Measurements from ENCODE around the gene GNB5. TPM values are rescaled to one million over a fixed set of nuclear protein-coding genes. Genes with fewer than 3 reads are reported as not detected.

Gene GNB5
- total RNA-seq, 1 donor from 2014 or later: 22.3 TPM

GRCh38 chr15:52158084-52158765 lies 33.0 kb downstream of the GNB5 start:
- Mint-ChIP-seq H3K9me3 (no peaks in the 10 kb centered on the region), H3K4me1 (no peaks in the 10 kb centered on the region), H3K27ac (no peak overlapping the region), H3K27me3 (ENCODE audit: low read depth) (no peaks in the 10 kb centered on the region), H3K4me3 (no peak overlapping the region), H3K36me3 (peaks cover 12% of the 10 kb centered on the region)
- TF ChIP-seq, protein P1, sequence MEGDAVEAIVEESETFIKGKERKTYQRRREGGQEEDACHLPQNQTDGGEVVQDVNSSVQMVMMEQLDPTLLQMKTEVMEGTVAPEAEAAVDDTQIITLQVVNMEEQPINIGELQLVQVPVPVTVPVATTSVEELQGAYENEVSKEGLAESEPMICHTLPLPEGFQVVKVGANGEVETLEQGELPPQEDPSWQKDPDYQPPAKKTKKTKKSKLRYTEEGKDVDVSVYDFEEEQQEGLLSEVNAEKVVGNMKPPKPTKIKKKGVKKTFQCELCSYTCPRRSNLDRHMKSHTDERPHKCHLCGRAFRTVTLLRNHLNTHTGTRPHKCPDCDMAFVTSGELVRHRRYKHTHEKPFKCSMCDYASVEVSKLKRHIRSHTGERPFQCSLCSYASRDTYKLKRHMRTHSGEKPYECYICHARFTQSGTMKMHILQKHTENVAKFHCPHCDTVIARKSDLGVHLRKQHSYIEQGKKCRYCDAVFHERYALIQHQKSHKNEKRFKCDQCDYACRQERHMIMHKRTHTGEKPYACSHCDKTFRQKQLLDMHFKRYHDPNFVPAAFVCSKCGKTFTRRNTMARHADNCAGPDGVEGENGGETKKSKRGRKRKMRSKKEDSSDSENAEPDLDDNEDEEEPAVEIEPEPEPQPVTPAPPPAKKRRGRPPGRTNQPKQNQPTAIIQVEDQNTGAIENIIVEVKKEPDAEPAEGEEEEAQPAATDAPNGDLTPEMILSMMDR (IDR thresholded peaks at IDR 0.05; ENCODE audit: unreplicated experiment): no peak
- DNase-seq (ENCODE audit: low spot score in 2 of 2, unreplicated experiment in 2 of 2): no peak

GRCh38 chr15:52155878-52156277 lies 35.3 kb downstream of the GNB5 start:
- no peak for DNase-seq (ENCODE audit: low spot score in 2 of 2, unreplicated experiment in 2 of 2)
- H3K9me3 Mint-ChIP-seq: no peaks in the 10 kb centered on the region
- H3K36me3 Mint-ChIP-seq: peaks cover 4% of the 10 kb centered on the region
- no peaks in the 10 kb centered on the region for H3K4me1 Mint-ChIP-seq
- no peak overlapping the region for H3K4me3 Mint-ChIP-seq
- TF ChIP-seq, protein P1 (IDR thresholded peaks at IDR 0.05; ENCODE audit: unreplicated experiment): no peak
- H3K27me3 Mint-ChIP-seq (ENCODE audit: low read depth): no peaks in the 10 kb centered on the region
- H3K27ac Mint-ChIP-seq: no peak overlapping the region

DNA sequence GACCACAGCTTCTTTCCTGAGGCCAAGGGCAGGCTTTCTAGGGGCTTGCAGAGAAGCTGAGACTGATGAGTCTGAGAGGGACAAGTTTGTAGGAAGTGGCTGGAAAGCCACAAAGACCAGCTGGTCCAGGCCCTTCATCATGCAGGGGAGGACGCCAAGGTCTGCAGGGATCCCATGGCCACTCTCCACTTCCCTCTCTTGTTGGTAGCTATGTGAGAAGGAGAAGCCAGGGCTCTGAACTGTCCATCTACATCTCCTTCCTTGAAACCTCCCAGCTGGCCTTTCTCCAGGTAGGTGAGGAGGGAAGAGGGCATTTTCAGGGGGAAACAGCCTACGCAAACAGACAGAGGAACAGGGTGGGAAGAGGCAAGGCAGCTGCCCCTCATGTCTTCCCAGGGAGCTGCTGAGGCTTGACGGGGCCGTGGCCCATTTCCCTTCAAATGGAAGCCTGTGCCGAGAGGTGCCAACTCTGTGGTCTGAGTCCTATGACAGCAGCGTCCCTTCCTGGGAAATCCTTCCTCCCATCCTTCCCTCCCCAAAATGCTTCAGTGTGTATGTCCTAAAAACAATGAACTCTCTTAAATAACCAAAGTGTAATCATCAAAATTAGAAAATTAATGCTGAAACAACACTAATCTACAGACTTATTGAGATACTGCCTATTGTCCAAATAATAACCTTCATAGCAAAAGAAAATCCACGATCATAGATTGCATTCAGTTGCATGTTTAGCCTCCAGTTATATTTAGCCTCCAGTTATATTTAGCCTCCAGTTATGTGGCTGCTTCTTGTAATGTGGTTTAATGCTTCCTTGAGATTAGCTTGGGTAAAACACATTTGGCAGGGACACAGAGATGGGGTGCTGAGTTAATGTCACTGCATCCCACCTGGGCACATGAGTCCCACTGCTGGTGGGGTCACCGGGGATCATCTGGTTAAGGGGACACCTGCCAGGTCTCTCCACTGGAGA lies 36.0 kb downstream of the GNB5 start:
- no peaks in the 10 kb centered on the region for H3K9me3 Mint-ChIP-seq
- DNase-seq (ENCODE audit: low spot score in 2 of 2, unreplicated experiment in 2 of 2): no peak
- H3K27me3 Mint-ChIP-seq (ENCODE audit: low read depth): no peaks in the 10 kb centered on the region
- TF ChIP-seq, protein P1 (IDR thresholded peaks at IDR 0.05; ENCODE audit: unreplicated experiment): no peak
- no peak overlapping the region for H3K27ac Mint-ChIP-seq
- H3K36me3 Mint-ChIP-seq: peaks cover 3% of the 10 kb centered on the region
- no peaks in the 10 kb centered on the region for H3K4me1 Mint-ChIP-seq
- H3K4me3 Mint-ChIP-seq: no peak overlapping the region

- no peaks in the 10 kb centered on the region for H3K4me1 Mint-ChIP-seq
- H3K4me3 Mint-ChIP-seq: no peak overlapping the region
- no peaks in the 10 kb centered on the region for H3K9me3 Mint-ChIP-seq
- TF ChIP-seq, protein P1 (IDR thresholded peaks at IDR 0.05; ENCODE audit: unreplicated experiment): no peak
- H3K27ac Mint-ChIP-seq: no peak overlapping the region
- peaks cover 5% of the 10 kb centered on the region for H3K36me3 Mint-ChIP-seq
- no peaks in the 10 kb centered on the region for H3K27me3 Mint-ChIP-seq (ENCODE audit: low read depth)
- no peak for DNase-seq (ENCODE audit: low spot score in 2 of 2, unreplicated experiment in 2 of 2)
Measured at GRCh38 chr15:52153900-52154895, 37.0 kb downstream of the GNB5 start.

DNA sequence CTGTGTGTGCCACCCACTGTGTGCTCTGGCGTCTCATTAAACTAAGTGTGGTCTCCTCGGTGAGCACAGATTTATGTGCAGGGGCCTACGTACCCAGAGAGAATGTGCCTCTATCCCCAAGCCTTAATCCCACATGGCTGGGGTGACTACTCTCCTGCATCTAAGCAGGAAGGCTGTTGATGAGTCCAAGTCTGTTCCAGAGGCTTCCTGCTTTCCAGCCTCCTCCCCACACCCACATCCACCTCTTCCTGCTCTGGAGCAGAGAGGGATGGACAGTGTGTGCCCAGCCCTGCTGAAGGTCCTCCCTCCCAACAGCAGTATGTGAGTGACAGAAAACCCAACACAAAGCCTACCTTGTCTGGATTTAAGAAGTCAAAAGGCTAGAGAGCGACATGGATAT lies 39.8 kb downstream of the GNB5 start:
- no peak for DNase-seq (ENCODE audit: low spot score in 2 of 2, unreplicated experiment in 2 of 2)
- Mint-ChIP-seq H3K36me3 (peaks cover 6% of the 10 kb centered on the region), H3K9me3 (no peaks in the 10 kb centered on the region), H3K4me1 (no peaks in the 10 kb centered on the region), H3K27ac (no peak overlapping the region), H3K27me3 (ENCODE audit: low read depth) (no peaks in the 10 kb centered on the region), H3K4me3 (no peak overlapping the region)
- TF ChIP-seq, protein P1 (IDR thresholded peaks at IDR 0.05; ENCODE audit: unreplicated experiment): no peak
